Natural killer cell (primary cell): Measurements from ENCODE around the gene CDH13. TPM values are rescaled to one million over a fixed set of nuclear protein-coding genes. Genes with fewer than 3 reads are reported as not detected.

Experiments
- ATAC-seq, 3 donors: fragments of 150-1000 bp in 2 of 3; fragments of 200-7000 bp in 1 of 3; cut with Tn5 transposase; 1 replicate in 1 of 3; 2 replicates in 2 of 3; pipeline ENCODE4 v1.10.0; 2021; ENCODE audit warnings: mild to moderate bottlenecking in 2 of 3, moderate library complexity in 2 of 3
- DNase-seq, 2 donors: peaks; one replicate each; pipeline versions ENCODE4 v3.0.0 to v3.0.0-alpha.2; 2013 to 2021; ENCODE audit warnings: mixed read lengths in 1 of 2
- H3K27ac ChIP-seq: one replicate; pipeline ENCODE4 v1.5.1; 2013; ENCODE audit warnings: mild to moderate bottlenecking, low read length
- H3K27me3 ChIP-seq: one replicate; pipeline ENCODE4 v1.6.1; 2013; ENCODE audit warnings: low read length; ENCODE audit not compliant: control insufficient read depth, insufficient read depth
- H3K36me3 ChIP-seq: one replicate; pipeline ENCODE4 v1.6.1; 2013; ENCODE audit warnings: low read length; ENCODE audit not compliant: control insufficient read depth, insufficient read depth
- H3K4me1 ChIP-seq: one replicate; pipeline ENCODE4 v1.6.1; 2013; ENCODE audit warnings: low read length; ENCODE audit not compliant: control insufficient read depth, insufficient read depth
- H3K4me3 ChIP-seq: one replicate; pipeline ENCODE4 v1.5.1; 2013; ENCODE audit warnings: low read length
- H3K9me3 ChIP-seq: one replicate; pipeline ENCODE4 v1.6.1; 2013; ENCODE audit warnings: low read length; ENCODE audit not compliant: control insufficient read depth, insufficient read depth
- H3K27ac Mint-ChIP-seq, 2 donors: one replicate each; pipeline ENCODE4 v1.8.0; 2022; ENCODE audit warnings: mild to moderate bottlenecking in 2 of 2, mixed read lengths in 2 of 2, moderate library complexity in 1 of 2
- H3K27me3 Mint-ChIP-seq, 2 donors: one replicate each; pipeline ENCODE4 v1.8.0; 2022; ENCODE audit warnings: low read depth in 2 of 2, mixed read lengths in 2 of 2
- H3K36me3 Mint-ChIP-seq: one replicate; pipeline ENCODE4 v1.8.0; 2022; ENCODE audit warnings: mixed read lengths
- H3K4me1 Mint-ChIP-seq, 2 donors: one replicate each; pipeline ENCODE4 v1.8.0; 2022; ENCODE audit warnings: mixed read lengths in 2 of 2
- H3K4me3 Mint-ChIP-seq: one replicate; pipeline ENCODE4 v1.8.0; 2022; ENCODE audit warnings: mild to moderate bottlenecking, moderate library complexity, mixed read lengths
- H3K9me3 Mint-ChIP-seq, 2 donors: one replicate each; pipeline ENCODE4 v1.8.0; 2022; ENCODE audit warnings: mixed read lengths in 2 of 2
- CTCF ChIP-seq: fragments of 200-600 bp; IDR thresholded peaks from one replicate; pipeline ENCODE4 v1.8.0; 2022; ENCODE audit warnings: antibody characterized with exemption
- WGBS: methylation state at CpG from one replicate; pipeline ENCODE4 v1.1.7; 2013; ENCODE audit warnings: missing lambda C conversion rate; ENCODE audit not compliant: insufficient coverage; 5-methylcytosine and 5-hydroxymethylcytosine counted together
- intact Hi-C: fragments of 100-400 bp; cut with micrococcal nuclease; formaldehyde crosslinking; loops from one replicate; pipeline ENCODE4 v1.14.2; 2022
- total RNA-seq, 4 donors: library from RNA; stranded (reverse); fragments of 120-200 nt in 1 of 4; gene quantifications; one replicate each; pipeline versions ENCODE4 v1.2.3 to v1.2.4, GENCODE V29; 2013 to 2022

The CDH13 gene
- total RNA-seq, 3 donors from 2014 or later (not counting 1 experiment from before 2014, with no cell fraction given), result not detected

- Mint-ChIP-seq H3K4me3 (no peak overlapping the region), H3K36me3 (no peaks in the 10 kb centered on the region), H3K9me3 (no peaks in the 10 kb centered on the region), H3K4me1 (peaks cover 18 to 23% of the 10 kb centered on the region in 2 donors), H3K27me3 (peaks cover 37 to 46% of the 10 kb centered on the region in 2 donors), H3K27ac (no peak overlapping the region)
- no peaks in the 10 kb centered on the region for H3K9me3 ChIP-seq
- H3K27ac ChIP-seq, result no peak overlapping the region
- no peak overlapping the region for H3K4me3 ChIP-seq
- TF ChIP-seq CTCF, result no peak
- no peaks in the 10 kb centered on the region for H3K36me3 ChIP-seq
- 73% methylated on average over 7 of the region's 7 CpGs for WGBS
- no peak for ATAC-seq
- intact Hi-C loops, result no loop called here
- peaks cover 2% of the 10 kb centered on the region for H3K27me3 ChIP-seq
- DNase-seq, result no peak
- H3K4me1 ChIP-seq, result peaks cover 21% of the 10 kb centered on the region
Measured at GRCh38 chr16:82660966-82661365, 34.2 kb downstream of the CDH13 start.

- Mint-ChIP-seq H3K4me3 (no peak overlapping the region), H3K9me3 (no peaks in the 10 kb centered on the region), H3K4me1 (peaks cover 8 to 9% of the 10 kb centered on the region in 2 donors), H3K27ac (no peak overlapping the region), H3K27me3 (peaks cover 45 to 46% of the 10 kb centered on the region in 2 donors), H3K36me3 (no peaks in the 10 kb centered on the region)
- no peak for DNase-seq
- H3K9me3 ChIP-seq, result no peaks in the 10 kb centered on the region
- H3K4me1 ChIP-seq, result peaks cover 11% of the 10 kb centered on the region
- intact Hi-C loops, result no loop called here
- 78% methylated on average over 2 of the region's 2 CpGs for WGBS
- no peak for TF ChIP-seq CTCF
- no peak overlapping the region for H3K4me3 ChIP-seq
- H3K36me3 ChIP-seq, result no peaks in the 10 kb centered on the region
- peaks cover 2% of the 10 kb centered on the region for H3K27me3 ChIP-seq
- ATAC-seq, result no peak
- no peak overlapping the region for H3K27ac ChIP-seq
Measured at GRCh38 chr16:82664181-82664580, 37.4 kb downstream of the CDH13 start.

GRCh38 chr16:82665025-82665424 lies 38.3 kb downstream of the CDH13 start:
- TF ChIP-seq CTCF, result no peak
- no peak for ATAC-seq
- Mint-ChIP-seq H3K36me3 (no peaks in the 10 kb centered on the region), H3K4me3 (no peak overlapping the region), H3K27ac (no peak overlapping the region), H3K27me3 (peaks cover 42 to 43% of the 10 kb centered on the region in 2 donors), H3K4me1 (peaks cover 4% of the 10 kb centered on the region in 2 donors), H3K9me3 (no peaks in the 10 kb centered on the region)
- H3K4me1 ChIP-seq, result peaks cover 4% of the 10 kb centered on the region
- H3K27ac ChIP-seq, result no peak overlapping the region
- no peaks in the 10 kb centered on the region for H3K9me3 ChIP-seq
- intact Hi-C loops, result no loop called here
- 94% methylated on average over 3 of the region's 3 CpGs for WGBS
- H3K4me3 ChIP-seq, result no peak overlapping the region
- peaks cover 2% of the 10 kb centered on the region for H3K27me3 ChIP-seq
- H3K36me3 ChIP-seq, result no peaks in the 10 kb centered on the region
- no peak for DNase-seq

- no peaks in the 10 kb centered on the region for H3K9me3 Mint-ChIP-seq
- H3K4me3 ChIP-seq, result no peak overlapping the region
- H3K4me3 Mint-ChIP-seq, result no peak overlapping the region
- no peak overlapping the region for H3K27ac ChIP-seq
- intact Hi-C loops, result no loop called here
- H3K4me1 ChIP-seq, result no peaks in the 10 kb centered on the region
- TF ChIP-seq CTCF, result no peak
- H3K36me3 ChIP-seq, result no peaks in the 10 kb centered on the region
- H3K9me3 ChIP-seq, result no peaks in the 10 kb centered on the region
- no peaks in the 10 kb centered on the region for H3K4me1 Mint-ChIP-seq
- no peak overlapping the region for H3K27ac Mint-ChIP-seq
- H3K27me3 ChIP-seq, result no peaks in the 10 kb centered on the region
- no peak for DNase-seq
- 81% methylated on average over 12 of the region's 12 CpGs for WGBS
- no peaks in the 10 kb centered on the region for H3K36me3 Mint-ChIP-seq
- ATAC-seq, result no peak
- peaks cover 23 to 28% of the 10 kb centered on the region in 2 donors for H3K27me3 Mint-ChIP-seq
Measured at GRCh38 chr16:82667437-82667836, 40.7 kb downstream of the CDH13 start.
